PFSK-1 (cell line): ENCODE data around the gene NEDD4L.

Experiments
- FOXP2 ChIP-seq: optimal IDR thresholded peaks from 2 replicates; pipeline ENCODE3; 2011; ENCODE audit warnings: borderline replicate concordance, control low read depth, inconsistent platforms; ENCODE audit not compliant: insufficient read depth; ENCODE audit errors: extremely low read length, extremely low read depth
- POLR2AphosphoS5 ChIP-seq: IDR thresholded peaks from 2 replicates; pipeline ENCODE4 v1.6.1; 2012; ENCODE audit warnings: low read depth, mild to moderate bottlenecking, control low read depth, low read length, moderate library complexity
- REST ChIP-seq, 2 experiments: IDR thresholded peaks; 2 replicates each; pipeline versions ENCODE4 v1.6.1 to v1.8.0; 2011 to 2012; ENCODE audit warnings: low read depth in 2 of 2, low read length in 2 of 2, control low read depth in 1 of 2, inconsistent platforms in 1 of 2, mild to moderate bottlenecking in 1 of 2, moderate library complexity in 1 of 2; ENCODE audit not compliant: insufficient read depth in 1 of 2
- SIN3A ChIP-seq: IDR thresholded peaks from 2 replicates; pipeline ENCODE4 v1.6.1; 2012; ENCODE audit warnings: mild to moderate bottlenecking, low read length, moderate library complexity, borderline replicate concordance; ENCODE audit not compliant: insufficient read depth
- TAF1 ChIP-seq: IDR thresholded peaks from 2 replicates; pipeline ENCODE4 v1.6.1; 2012; ENCODE audit warnings: low read length, control low read depth, borderline replicate concordance; ENCODE audit not compliant: insufficient read depth

The NEDD4L gene

GRCh38 chr18:58225101-58225500, 181.1 kb downstream of the NEDD4L start:
- TF ChIP-seq REST (IDR thresholded peaks at IDR 0.05; ENCODE audit: insufficient read depth in 1 of 2, low read depth in 2 of 2, low read length in 2 of 2) (no peak), TAF1 (no peak), FOXP2 (no peak), POLR2AphosphoS5 (no peak), SIN3A (no peak)

- TF ChIP-seq SIN3A: no peak
- TF ChIP-seq FOXP2: no peak
- TF ChIP-seq TAF1: no peak
- no peak for TF ChIP-seq REST (IDR thresholded peaks at IDR 0.05; ENCODE audit: insufficient read depth in 1 of 2, low read depth in 2 of 2, low read length in 2 of 2)
- no peak for TF ChIP-seq POLR2AphosphoS5
These were observed 182.4 kb downstream of the NEDD4L start for GRCh38 chr18:58226429-58226828.

GRCh38 chr18:58227361-58227930, 183.4 kb downstream of the NEDD4L start:
- TF ChIP-seq POLR2AphosphoS5 (no peak), TAF1 (no peak), FOXP2 (no peak), REST (IDR thresholded peaks at IDR 0.05; ENCODE audit: insufficient read depth in 1 of 2, low read depth in 2 of 2, low read length in 2 of 2) (no peak), SIN3A (no peak)

GRCh38 chr18:58228176-58228575, 184.2 kb downstream of the NEDD4L start:
- no peak for TF ChIP-seq SIN3A
- no peak for TF ChIP-seq POLR2AphosphoS5

- TF ChIP-seq SIN3A (no peak), REST (IDR thresholded peaks at IDR 0.05; ENCODE audit: insufficient read depth in 1 of 2, low read depth in 2 of 2, low read length in 2 of 2) (no peak), POLR2AphosphoS5 (no peak), FOXP2 (no peak), TAF1 (no peak)
These were observed 184.7 kb downstream of the NEDD4L start for GRCh38 chr18:58228762-58229161.
